GM12801 (cell line): ENCODE measurements around the gene GMDS.

Source experiments
- CTCF ChIP-seq: IDR thresholded peaks from one replicate; pipeline ENCODE4 v1.5.1; 2011; ENCODE audit warnings: control low read depth; ENCODE audit not compliant: insufficient read length; ENCODE audit errors: extremely low read depth

The GMDS gene

DNA sequence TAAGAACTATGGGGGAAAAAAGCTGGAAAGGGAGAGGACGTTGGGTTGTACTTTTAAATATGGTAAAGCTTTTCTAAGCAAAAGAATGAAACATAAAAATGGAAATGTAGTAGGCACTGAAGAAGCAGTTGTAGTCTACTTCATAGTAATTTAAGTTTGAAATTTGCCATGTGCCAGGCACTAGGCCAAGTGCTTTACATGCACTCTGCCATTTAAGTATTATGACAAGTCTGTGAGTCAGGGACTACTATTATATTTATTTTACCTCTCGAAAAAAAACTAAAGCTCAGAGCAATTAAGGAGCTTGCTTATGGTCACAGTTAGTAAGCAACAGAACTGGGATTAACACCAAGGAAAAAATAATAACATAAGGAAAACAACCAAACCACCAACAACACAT is 257.8 kb downstream of the GMDS start:
- no peak for TF ChIP-seq CTCF

DNA sequence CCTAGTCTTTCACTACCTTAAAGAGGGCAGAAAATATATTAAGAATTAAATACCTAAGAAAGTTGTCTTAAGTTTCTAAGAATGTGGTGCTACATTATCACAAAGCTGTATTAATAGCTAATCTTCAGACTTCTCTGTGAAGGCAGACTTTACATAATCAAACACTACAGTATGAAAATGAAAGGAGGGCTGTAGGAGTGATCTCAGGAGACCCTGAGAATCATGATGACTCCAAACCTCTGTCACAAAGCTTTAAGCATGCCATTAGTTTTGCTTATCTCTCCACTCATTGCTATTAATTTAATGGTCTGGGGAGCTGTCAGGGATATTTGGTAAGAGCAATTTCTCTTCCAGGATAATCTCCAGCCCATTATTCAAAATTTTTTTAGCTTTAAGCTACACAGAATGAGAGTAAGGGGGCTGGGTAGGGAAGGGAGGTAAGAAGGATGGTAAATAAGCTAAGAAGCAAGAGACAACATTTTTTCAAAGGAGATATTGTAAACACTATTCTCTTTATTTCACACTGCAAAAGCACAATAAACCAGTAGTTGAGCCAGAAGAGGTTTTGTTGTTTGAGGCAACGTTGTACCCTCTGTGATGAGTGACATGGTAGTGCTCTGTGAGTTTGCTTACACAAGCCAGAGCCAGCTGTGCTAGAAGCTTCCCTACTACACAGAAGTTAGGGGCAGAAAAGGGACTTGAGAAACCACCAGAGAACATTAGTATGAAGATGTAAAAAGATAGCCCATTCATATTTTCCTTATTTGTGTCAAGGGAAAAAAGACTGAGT is 258.8 kb downstream of the GMDS start:
- TF ChIP-seq CTCF: no peak

DNA sequence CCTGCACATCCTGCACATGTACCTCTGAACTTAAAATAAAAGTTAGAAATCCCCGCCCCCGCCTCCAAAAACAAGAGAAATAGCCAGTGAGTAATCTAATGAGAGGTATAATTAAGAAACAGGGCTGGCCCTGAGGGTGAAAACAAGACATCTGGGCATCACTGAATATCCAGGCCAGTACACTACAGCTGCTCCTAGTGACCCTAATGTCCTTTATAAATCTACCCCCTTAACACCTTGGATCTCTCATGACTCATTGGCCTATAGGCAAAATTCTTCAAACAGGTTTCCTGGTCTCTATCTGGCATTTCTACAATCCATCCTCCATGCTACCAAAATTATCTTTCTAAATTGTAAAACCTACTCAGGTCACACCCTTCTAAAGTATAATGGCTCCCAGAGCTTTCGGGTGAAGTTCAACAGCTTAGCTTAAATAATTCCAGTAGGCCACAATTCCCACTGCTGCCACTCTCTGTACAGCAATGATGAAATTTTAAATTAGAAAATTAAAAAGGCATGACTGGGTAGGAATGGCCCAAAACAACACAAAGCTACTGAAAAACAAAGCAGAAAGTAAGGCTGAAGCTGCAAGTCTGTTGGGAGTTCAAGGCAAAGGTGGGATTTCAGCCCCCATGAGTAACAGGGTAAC is 260.9 kb downstream of the GMDS start:
- no peak for TF ChIP-seq CTCF

DNA sequence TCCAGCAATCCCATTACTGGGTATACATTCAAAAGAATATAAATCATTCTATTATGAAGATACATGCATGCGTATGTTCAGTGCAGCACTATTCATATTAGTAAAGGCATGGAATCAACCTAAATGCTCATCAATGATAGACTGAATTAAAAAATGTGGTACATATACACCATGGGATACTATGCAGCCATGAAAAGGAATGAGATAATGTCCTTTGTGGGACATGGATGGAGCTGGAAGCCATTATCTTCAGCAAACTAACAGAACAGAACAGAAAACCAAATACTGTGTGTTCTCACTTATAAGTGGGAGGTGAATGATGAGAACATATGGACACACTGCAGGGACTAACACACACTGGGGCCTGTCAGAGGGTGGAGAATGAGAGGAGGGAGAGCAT is 261.6 kb downstream of the GMDS start:
- TF ChIP-seq CTCF: no peak

DNA sequence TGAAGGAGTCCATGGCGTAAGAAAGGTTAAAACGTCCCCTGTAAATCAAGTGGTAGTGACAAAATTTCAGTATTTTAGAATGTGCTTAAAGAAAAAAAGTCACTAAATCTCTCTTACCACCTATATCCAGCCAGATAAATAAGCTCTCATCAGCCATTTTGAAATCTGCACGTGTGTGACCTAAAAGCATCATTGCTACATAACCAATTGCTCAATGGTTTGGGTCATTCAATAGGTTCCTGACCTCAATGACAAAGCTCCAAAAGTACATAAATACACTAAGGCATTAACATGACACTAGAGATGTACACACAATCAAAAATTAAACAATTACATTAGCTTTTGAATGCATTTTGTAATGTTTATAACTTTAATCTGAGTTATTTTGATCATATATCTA is 272.4 kb downstream of the GMDS start:
- TF ChIP-seq CTCF: no peak

DNA sequence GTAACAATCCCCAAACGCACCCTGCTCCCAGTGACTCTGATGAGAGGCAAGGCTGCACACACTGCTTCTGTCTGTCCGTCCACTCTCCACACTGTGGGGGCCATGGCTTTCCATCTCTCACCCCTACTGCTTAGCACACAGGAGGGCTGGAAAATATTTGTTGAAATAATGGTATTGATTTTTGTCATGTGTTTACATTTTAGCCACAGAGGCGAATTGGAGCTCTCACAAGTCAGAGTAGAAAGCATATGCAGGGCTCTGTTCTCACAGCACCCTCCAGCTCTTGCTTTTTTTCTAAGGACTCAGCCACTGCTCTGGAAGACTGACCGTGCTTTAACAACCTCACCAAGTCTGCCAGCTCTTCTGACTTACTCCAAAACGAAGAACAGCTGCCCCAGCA is 273.8 kb downstream of the GMDS start:
- TF ChIP-seq CTCF: no peak

DNA sequence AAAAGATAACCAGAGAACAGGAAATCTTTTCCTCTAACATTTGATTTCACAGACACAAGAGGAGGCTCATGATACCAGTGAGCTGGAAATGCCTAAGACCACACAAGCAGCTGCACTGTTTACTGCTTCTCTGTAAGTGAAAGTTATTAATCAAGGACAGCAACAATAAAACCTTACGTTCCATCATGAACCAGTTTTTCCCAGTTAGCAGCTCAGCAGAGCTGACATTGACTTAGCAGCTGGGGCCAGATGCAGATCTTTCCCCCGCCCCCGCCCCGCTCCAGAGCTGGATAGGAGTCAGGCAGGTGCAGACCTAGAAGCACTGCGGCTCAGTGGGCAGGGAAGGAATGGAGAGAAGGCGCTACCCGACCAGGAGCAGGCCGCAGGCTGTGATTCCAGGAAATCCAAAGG is 275.2 kb downstream of the GMDS start:
- TF ChIP-seq CTCF: no peak
